ENCODE results near the gene NBPF3.

Gene NBPF3

DNA sequence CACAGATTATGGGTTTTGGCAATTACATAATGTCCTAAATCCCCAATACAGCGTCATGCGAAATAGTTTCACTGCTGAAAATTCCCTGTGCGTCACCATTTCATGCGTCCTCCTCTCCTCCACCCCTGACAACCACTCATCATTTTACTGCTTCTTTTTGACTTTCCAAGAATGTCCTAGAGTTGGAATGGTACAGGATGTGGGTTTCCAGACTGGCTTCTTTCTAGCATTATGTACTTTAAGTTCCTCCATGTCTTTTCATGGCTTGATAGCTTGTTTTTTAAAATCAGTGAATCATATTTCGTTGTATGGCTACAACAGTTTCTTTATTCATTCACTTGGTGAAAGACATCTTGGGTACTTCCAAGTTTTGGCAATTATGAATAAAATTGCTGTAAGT, 7.4 kb downstream of the NBPF3 start:
- Histone ChIP-seq H3F3A (ENCODE audit: insufficient read depth, low read length) (no peaks in the 10 kb centered on the region), H3K36me3 (replicated peaks; ENCODE audit: insufficient read depth, low read length) (no peaks in the 10 kb centered on the region), H3K27me3 (replicated peaks; ENCODE audit: insufficient read depth, low read length) (no peaks in the 10 kb centered on the region), H3K27ac (ENCODE audit: low read length) (no peak overlapping the region), H3K9ac (ENCODE audit: low read length) (no peak overlapping the region), H2AFZ (ENCODE audit: low read length) (no peak overlapping the region), H3K4me1 (ENCODE audit: low read length) (0 out of 2 replicates have a peak, but pooled peaks cover 3% of the 10 kb centered on the region), H3K4me2 (ENCODE audit: low read depth, low read length) (no peak overlapping the region), H3K9me2 (replicated peaks; ENCODE audit: insufficient read depth, low read length) (no peaks in the 10 kb centered on the region), H3K79me2 (ENCODE audit: low read length) (no peaks in the 10 kb centered on the region), H3K9me3 (replicated peaks; ENCODE audit: insufficient read depth, low read length) (no peaks in the 10 kb centered on the region), H3K4me3 (ENCODE audit: low read length) (no peak overlapping the region), H4K20me1 (ENCODE audit: insufficient read depth, low read length) (no peaks in the 10 kb centered on the region)
- TF ChIP-seq CTCF (IDR thresholded peaks at IDR 0.05; ENCODE audit: low read length) (no peak), EZH2 (optimal IDR thresholded peaks at IDR 0.05; ENCODE audit: low read depth, low read length) (no peak), EZH2phosphoT487 (IDR thresholded peaks at IDR 0.05; ENCODE audit: low read length) (no peak)
- no peak for DNase-seq

GRCh38 chr1:21449906-21450305, 10.0 kb downstream of the NBPF3 start:
- Histone ChIP-seq H3K9ac (ENCODE audit: low read length) (no peak overlapping the region), H3K9me2 (replicated peaks; ENCODE audit: insufficient read depth, low read length) (no peaks in the 10 kb centered on the region), H3K4me2 (ENCODE audit: low read depth, low read length) (no peak overlapping the region), H3K27me3 (replicated peaks; ENCODE audit: insufficient read depth, low read length) (no peaks in the 10 kb centered on the region), H3K4me3 (ENCODE audit: low read length) (no peak overlapping the region), H4K20me1 (ENCODE audit: insufficient read depth, low read length) (no peaks in the 10 kb centered on the region), H3F3A (ENCODE audit: insufficient read depth, low read length) (no peaks in the 10 kb centered on the region), H3K36me3 (replicated peaks; ENCODE audit: insufficient read depth, low read length) (no peaks in the 10 kb centered on the region), H3K79me2 (ENCODE audit: low read length) (no peaks in the 10 kb centered on the region), H3K9me3 (replicated peaks; ENCODE audit: insufficient read depth, low read length) (no peaks in the 10 kb centered on the region), H2AFZ (ENCODE audit: low read length) (no peak overlapping the region), H3K4me1 (ENCODE audit: low read length) (0 out of 2 replicates have a peak, but pooled peaks cover 3% of the 10 kb centered on the region), H3K27ac (ENCODE audit: low read length) (no peak overlapping the region)
- TF ChIP-seq EZH2 (optimal IDR thresholded peaks at IDR 0.05; ENCODE audit: low read depth, low read length) (no peak), CTCF (IDR thresholded peaks at IDR 0.05; ENCODE audit: low read length) (no peak), EZH2phosphoT487 (IDR thresholded peaks at IDR 0.05; ENCODE audit: low read length) (no peak)
- DNase-seq, result no peak

DNA sequence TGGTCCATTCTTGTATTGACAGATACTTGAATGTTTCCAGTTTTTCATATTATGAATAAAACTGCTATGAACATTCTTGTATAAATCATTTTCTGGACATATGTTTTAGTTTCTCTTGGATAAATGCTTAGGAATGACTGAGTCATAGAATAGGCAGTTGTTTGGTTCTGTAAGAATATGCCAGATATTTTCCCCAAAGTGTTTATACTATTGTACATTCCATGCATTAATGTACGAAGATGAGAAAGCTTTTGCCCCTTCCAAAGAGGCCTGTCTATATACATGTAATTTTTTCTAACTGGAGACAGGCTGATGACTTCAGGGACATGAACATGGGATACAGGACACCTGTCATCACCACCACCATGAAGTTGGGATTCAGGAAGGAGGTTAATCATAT, 11.3 kb downstream of the NBPF3 start:
- no peak overlapping the region for H3K4me3 ChIP-seq (ENCODE audit: low read length)
- no peak for DNase-seq
- no peaks in the 10 kb centered on the region for H3K79me2 ChIP-seq (ENCODE audit: low read length)
- no peaks in the 10 kb centered on the region for H3K9me2 ChIP-seq (replicated peaks; ENCODE audit: insufficient read depth, low read length)
- H4K20me1 ChIP-seq (ENCODE audit: insufficient read depth, low read length), result no peaks in the 10 kb centered on the region
- no peaks in the 10 kb centered on the region for H3K9me3 ChIP-seq (replicated peaks; ENCODE audit: insufficient read depth, low read length)
- no peak overlapping the region for H2AFZ ChIP-seq (ENCODE audit: low read length)
- TF ChIP-seq EZH2 (optimal IDR thresholded peaks at IDR 0.05; ENCODE audit: low read depth, low read length), result no peak
- TF ChIP-seq EZH2phosphoT487 (IDR thresholded peaks at IDR 0.05; ENCODE audit: low read length), result no peak
- no peak for TF ChIP-seq CTCF (IDR thresholded peaks at IDR 0.05; ENCODE audit: low read length)
- H3F3A ChIP-seq (ENCODE audit: insufficient read depth, low read length), result no peaks in the 10 kb centered on the region
- H3K4me2 ChIP-seq (ENCODE audit: low read depth, low read length), result no peak overlapping the region
- no peaks in the 10 kb centered on the region for H3K27me3 ChIP-seq (replicated peaks; ENCODE audit: insufficient read depth, low read length)
- H3K9ac ChIP-seq (ENCODE audit: low read length), result no peak overlapping the region
- 0 out of 2 replicates have a peak, but pooled peaks cover 3% of the 10 kb centered on the region for H3K4me1 ChIP-seq (ENCODE audit: low read length)
- H3K36me3 ChIP-seq (replicated peaks; ENCODE audit: insufficient read depth, low read length), result no peaks in the 10 kb centered on the region
- H3K27ac ChIP-seq (ENCODE audit: low read length), result no peak overlapping the region
